ACC112 (cell line): ENCODE data around the gene PARP12.
A peak's percentile ranks its signal among the peaks of the same experiment; 100 is the strongest.

Source experiments
- H2AFZ ChIP-seq: fragments of 200-600 bp; sonication (generic); one replicate; pipeline ENCODE4 v1.6.0; 2017; ENCODE audit warnings: antibody characterized with exemption, low read length; ENCODE audit not compliant: unreplicated experiment
- H3K27ac ChIP-seq: fragments of 200-600 bp; sonication (generic); 2 replicates; pipeline ENCODE4 v1.5.1; 2014; ENCODE audit warnings: low read depth, mild to moderate bottlenecking, antibody characterized with exemption, low read length, moderate library complexity
- H3K27me3 ChIP-seq: fragments of 200-600 bp; sonication (generic); 2 replicates; pipeline ENCODE4 v1.6.1; 2014; ENCODE audit warnings: mild to moderate bottlenecking, antibody characterized with exemption, low read length, moderate library complexity, mixed read lengths; ENCODE audit not compliant: insufficient read depth
- H3K36me3 ChIP-seq: fragments of 200-600 bp; sonication (generic); 2 replicates; pipeline ENCODE4 v1.6.1; 2016; ENCODE audit warnings: mild to moderate bottlenecking, antibody characterized with exemption, low read length, moderate library complexity, mixed read lengths; ENCODE audit not compliant: insufficient read depth
- H3K4me1 ChIP-seq: fragments of 200-600 bp; sonication (generic); one replicate; pipeline ENCODE4 v1.6.1; 2016; ENCODE audit warnings: low read length, mixed read lengths; ENCODE audit not compliant: insufficient read depth, unreplicated experiment, control insufficient read depth
- H3K4me3 ChIP-seq: fragments of 200-600 bp; sonication (generic); 2 replicates; pipeline ENCODE4 v1.5.1; 2014; ENCODE audit warnings: mild to moderate bottlenecking, low read depth, low read length
- H3K79me2 ChIP-seq: fragments of 200-600 bp; sonication (generic); one replicate; pipeline ENCODE4 v1.6.0; 2016; ENCODE audit warnings: low read length; ENCODE audit not compliant: control insufficient read depth, unreplicated experiment, insufficient read depth

PARP12 gene

GRCh38 chr7:140059273-140060242 lies 3.2 kb downstream of the PARP12 start:
- peak overlapping the region; percentile 92 for H3K27ac ChIP-seq
- H3K79me2 ChIP-seq, result peaks cover 89% of the 10 kb centered on the region
- H2AFZ ChIP-seq, result no peak overlapping the region
- peaks cover 30% of the 10 kb centered on the region for H3K36me3 ChIP-seq
- H3K4me1 ChIP-seq, result peaks cover 41% of the 10 kb centered on the region
- H3K4me3 ChIP-seq, result peak overlapping the region; percentile 97
- no peaks in the 10 kb centered on the region for H3K27me3 ChIP-seq

GRCh38 chr7:140058517-140058916 lies 4.2 kb downstream of the PARP12 start:
- Histone ChIP-seq H3K27ac (no peak overlapping the region), H3K79me2 (peaks cover 96% of the 10 kb centered on the region), H3K4me1 (peaks cover 41% of the 10 kb centered on the region), H2AFZ (no peak overlapping the region), H3K36me3 (peaks cover 40% of the 10 kb centered on the region), H3K4me3 (no peak overlapping the region), H3K27me3 (no peaks in the 10 kb centered on the region)

GRCh38 chr7:140057143-140057535 lies 5.6 kb downstream of the PARP12 start:
- Histone ChIP-seq H3K79me2 (peaks cover 92% of the 10 kb centered on the region), H3K4me1 (peaks cover 41% of the 10 kb centered on the region), H2AFZ (no peak overlapping the region), H3K27me3 (no peaks in the 10 kb centered on the region), H3K27ac (no peak overlapping the region), H3K4me3 (no peak overlapping the region), H3K36me3 (peaks cover 51% of the 10 kb centered on the region)

- Histone ChIP-seq H3K4me1 (peaks cover 41% of the 10 kb centered on the region), H3K79me2 (peaks cover 91% of the 10 kb centered on the region), H3K36me3 (peaks cover 57% of the 10 kb centered on the region), H3K4me3 (no peak overlapping the region), H3K27ac (no peak overlapping the region), H2AFZ (no peak overlapping the region), H3K27me3 (no peaks in the 10 kb centered on the region)
Observed at GRCh38 chr7:140056431-140057142, 6.2 kb downstream of the PARP12 start.

- H3K27ac ChIP-seq, result no peak overlapping the region
- no peak overlapping the region for H3K4me3 ChIP-seq
- peaks cover 57% of the 10 kb centered on the region for H3K36me3 ChIP-seq
- no peaks in the 10 kb centered on the region for H3K27me3 ChIP-seq
- no peak overlapping the region for H2AFZ ChIP-seq
- H3K79me2 ChIP-seq, result peaks cover 84% of the 10 kb centered on the region
- H3K4me1 ChIP-seq, result peaks cover 36% of the 10 kb centered on the region
Observed at GRCh38 chr7:140055833-140056232, 6.9 kb downstream of the PARP12 start.

GRCh38 chr7:140054751-140055150 lies 8.0 kb downstream of the PARP12 start:
- no peaks in the 10 kb centered on the region for H3K27me3 ChIP-seq
- no peak overlapping the region for H2AFZ ChIP-seq
- H3K79me2 ChIP-seq, result peaks cover 85% of the 10 kb centered on the region
- no peak overlapping the region for H3K27ac ChIP-seq
- no peak overlapping the region for H3K4me3 ChIP-seq
- H3K36me3 ChIP-seq, result peaks cover 57% of the 10 kb centered on the region
- peaks cover 36% of the 10 kb centered on the region for H3K4me1 ChIP-seq

GRCh38 chr7:140053812-140054539 lies 8.8 kb downstream of the PARP12 start:
- Histone ChIP-seq H2AFZ (no peak overlapping the region), H3K4me1 (peaks cover 36% of the 10 kb centered on the region), H3K4me3 (no peak overlapping the region), H3K27me3 (no peaks in the 10 kb centered on the region), H3K36me3 (peaks cover 57% of the 10 kb centered on the region), H3K79me2 (peaks cover 82% of the 10 kb centered on the region), H3K27ac (no peak overlapping the region)

- peaks cover 51% of the 10 kb centered on the region for H3K36me3 ChIP-seq
- H3K27ac ChIP-seq, result no peak overlapping the region
Observed at GRCh38 chr7:140051820-140052219, 10.9 kb downstream of the PARP12 start.

GRCh38 chr7:140050100-140050499 lies 12.7 kb downstream of the PARP12 start:
- Histone ChIP-seq H3K4me3 (peak overlapping the region; percentile 4; the same call in 1 of the 2 replicates), H3K36me3 (peaks cover 43% of the 10 kb centered on the region)

More at GRCh38 chr7:140051820-140052219, 10.9 kb downstream of the PARP12 start:
- H3K79me2 ChIP-seq, result peaks cover 72% of the 10 kb centered on the region
- no peak overlapping the region for H2AFZ ChIP-seq
- no peaks in the 10 kb centered on the region for H3K27me3 ChIP-seq
- peaks cover 19% of the 10 kb centered on the region for H3K4me1 ChIP-seq
- no peak overlapping the region for H3K4me3 ChIP-seq

GRCh38 chr7:140049339-140050024 lies 13.3 kb downstream of the PARP12 start:
- H3K79me2 ChIP-seq, result peaks cover 50% of the 10 kb centered on the region
- peak overlapping the region; percentile 39 for H3K27ac ChIP-seq
- H2AFZ ChIP-seq, result no peak overlapping the region
- peaks cover 42% of the 10 kb centered on the region for H3K36me3 ChIP-seq
- H3K27me3 ChIP-seq, result no peaks in the 10 kb centered on the region
- H3K4me3 ChIP-seq, result no peak overlapping the region
- H3K4me1 ChIP-seq, result peaks cover 19% of the 10 kb centered on the region

More at GRCh38 chr7:140050100-140050499, 12.7 kb downstream of the PARP12 start:
- Histone ChIP-seq H2AFZ (no peak overlapping the region), H3K27me3 (no peaks in the 10 kb centered on the region), H3K79me2 (peaks cover 57% of the 10 kb centered on the region), H3K27ac (peak overlapping the region; percentile 39), H3K4me1 (peaks cover 19% of the 10 kb centered on the region)
